ENCODE data around the gene FXYD7. TPM values are rescaled to one million over a fixed set of nuclear protein-coding genes. Genes with fewer than 3 reads are reported as not detected.

Gene FXYD7
- total RNA-seq, 1 donor from 2014 or later: not detected

- H3K9me3 Mint-ChIP-seq (ENCODE audit: unreplicated experiment): no peaks in the 10 kb centered on the region
Observed at GRCh38 chr19:35116072-35116801, 26.8 kb upstream of the FXYD7 start.

GRCh38 chr19:35117116-35117515 is 25.9 kb upstream of the FXYD7 start:
- no peak for TF ChIP-seq CTCF (IDR thresholded peaks at IDR 0.05)
- Mint-ChIP-seq H3K27ac (ENCODE audit: unreplicated experiment) (no peak overlapping the region), H3K36me3 (ENCODE audit: unreplicated experiment) (no peaks in the 10 kb centered on the region), H3K27me3 (ENCODE audit: unreplicated experiment) (peaks cover 17% of the 10 kb centered on the region), H3K4me3 (ENCODE audit: unreplicated experiment) (no peak overlapping the region), H3K4me1 (ENCODE audit: unreplicated experiment) (peaks cover 10% of the 10 kb centered on the region), H3K9me3 (ENCODE audit: unreplicated experiment) (no peaks in the 10 kb centered on the region)
- no peak for DNase-seq (ENCODE audit: extremely low spot score, unreplicated experiment)

More at GRCh38 chr19:35116072-35116801, 26.8 kb upstream of the FXYD7 start:
- no peak for TF ChIP-seq CTCF (IDR thresholded peaks at IDR 0.05)
- peaks cover 20% of the 10 kb centered on the region for H3K27me3 Mint-ChIP-seq (ENCODE audit: unreplicated experiment)
- no peak for DNase-seq (ENCODE audit: extremely low spot score, unreplicated experiment)
- H3K27ac Mint-ChIP-seq (ENCODE audit: unreplicated experiment): no peak overlapping the region
- peaks cover 10% of the 10 kb centered on the region for H3K4me1 Mint-ChIP-seq (ENCODE audit: unreplicated experiment)
- H3K36me3 Mint-ChIP-seq (ENCODE audit: unreplicated experiment): no peaks in the 10 kb centered on the region
- no peak overlapping the region for H3K4me3 Mint-ChIP-seq (ENCODE audit: unreplicated experiment)

- no peak for TF ChIP-seq CTCF (IDR thresholded peaks at IDR 0.05)
- H3K27ac Mint-ChIP-seq (ENCODE audit: unreplicated experiment): no peak overlapping the region
- H3K9me3 Mint-ChIP-seq (ENCODE audit: unreplicated experiment): no peaks in the 10 kb centered on the region
- no peak for DNase-seq (ENCODE audit: extremely low spot score, unreplicated experiment)
- H3K4me3 Mint-ChIP-seq (ENCODE audit: unreplicated experiment): no peak overlapping the region
- H3K36me3 Mint-ChIP-seq (ENCODE audit: unreplicated experiment): no peaks in the 10 kb centered on the region
- peaks cover 13% of the 10 kb centered on the region for H3K4me1 Mint-ChIP-seq (ENCODE audit: unreplicated experiment)
- peaks cover 24% of the 10 kb centered on the region for H3K27me3 Mint-ChIP-seq (ENCODE audit: unreplicated experiment)
Observed at GRCh38 chr19:35117799-35118198, 25.3 kb upstream of the FXYD7 start.

GRCh38 chr19:35118268-35119020 is 24.6 kb upstream of the FXYD7 start:
- peaks cover 16% of the 10 kb centered on the region for H3K4me1 Mint-ChIP-seq (ENCODE audit: unreplicated experiment)

More at GRCh38 chr19:35118268-35119020, 24.6 kb upstream of the FXYD7 start:
- Mint-ChIP-seq H3K27ac (ENCODE audit: unreplicated experiment) (no peak overlapping the region), H3K9me3 (ENCODE audit: unreplicated experiment) (no peaks in the 10 kb centered on the region), H3K4me3 (ENCODE audit: unreplicated experiment) (no peak overlapping the region), H3K36me3 (ENCODE audit: unreplicated experiment) (no peaks in the 10 kb centered on the region), H3K27me3 (ENCODE audit: unreplicated experiment) (peaks cover 26% of the 10 kb centered on the region)
- TF ChIP-seq CTCF (IDR thresholded peaks at IDR 0.05): no peak
- DNase-seq (ENCODE audit: extremely low spot score, unreplicated experiment): no peak

All from osteocyte (in vitro differentiated cells).